ENCODE data around the gene EIPR1.

Gene EIPR1

DNA sequence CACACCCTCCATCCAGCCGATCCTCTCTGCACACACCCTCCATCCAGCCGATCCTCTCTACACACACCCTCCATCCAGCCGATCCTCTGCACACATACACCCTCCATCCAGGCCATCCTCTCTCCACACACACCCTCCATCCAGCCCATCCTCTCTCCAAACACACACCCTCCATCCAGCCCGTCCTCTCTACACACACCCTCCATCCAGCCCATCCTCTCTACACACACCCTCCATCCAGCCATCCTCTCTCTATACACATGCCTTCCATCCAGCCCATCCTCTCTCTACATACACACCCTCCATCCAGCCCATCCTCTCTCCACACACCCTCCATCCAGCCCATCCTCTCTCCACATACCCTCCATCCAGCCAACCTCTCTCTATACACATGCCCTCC is 83.1 kb downstream of the EIPR1 start:
- TF ChIP-seq, protein P1, sequence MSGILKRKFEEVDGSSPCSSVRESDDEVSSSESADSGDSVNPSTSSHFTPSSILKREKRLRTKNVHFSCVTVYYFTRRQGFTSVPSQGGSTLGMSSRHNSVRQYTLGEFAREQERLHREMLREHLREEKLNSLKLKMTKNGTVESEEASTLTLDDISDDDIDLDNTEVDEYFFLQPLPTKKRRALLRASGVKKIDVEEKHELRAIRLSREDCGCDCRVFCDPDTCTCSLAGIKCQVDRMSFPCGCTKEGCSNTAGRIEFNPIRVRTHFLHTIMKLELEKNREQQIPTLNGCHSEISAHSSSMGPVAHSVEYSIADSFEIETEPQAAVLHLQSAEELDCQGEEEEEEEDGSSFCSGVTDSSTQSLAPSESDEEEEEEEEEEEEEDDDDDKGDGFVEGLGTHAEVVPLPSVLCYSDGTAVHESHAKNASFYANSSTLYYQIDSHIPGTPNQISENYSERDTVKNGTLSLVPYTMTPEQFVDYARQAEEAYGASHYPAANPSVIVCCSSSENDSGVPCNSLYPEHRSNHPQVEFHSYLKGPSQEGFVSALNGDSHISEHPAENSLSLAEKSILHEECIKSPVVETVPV (CRISPR knock-in tag; IDR thresholded peaks at IDR 0.05): no peak
- no peak for TF ChIP-seq ARNTL (CRISPR knock-in tag; IDR thresholded peaks at IDR 0.05; ENCODE audit: borderline replicate concordance, low read depth)
- TF ChIP-seq OSR1 (CRISPR knock-in tag; IDR thresholded peaks at IDR 0.05): no peak
- no peak for TF ChIP-seq BACH2 (CRISPR knock-in tag; IDR thresholded peaks at IDR 0.05; ENCODE audit: borderline replicate concordance)
- TF ChIP-seq ESRRG (CRISPR knock-in tag; IDR thresholded peaks at IDR 0.05): no peak
- TF ChIP-seq, protein P2, sequence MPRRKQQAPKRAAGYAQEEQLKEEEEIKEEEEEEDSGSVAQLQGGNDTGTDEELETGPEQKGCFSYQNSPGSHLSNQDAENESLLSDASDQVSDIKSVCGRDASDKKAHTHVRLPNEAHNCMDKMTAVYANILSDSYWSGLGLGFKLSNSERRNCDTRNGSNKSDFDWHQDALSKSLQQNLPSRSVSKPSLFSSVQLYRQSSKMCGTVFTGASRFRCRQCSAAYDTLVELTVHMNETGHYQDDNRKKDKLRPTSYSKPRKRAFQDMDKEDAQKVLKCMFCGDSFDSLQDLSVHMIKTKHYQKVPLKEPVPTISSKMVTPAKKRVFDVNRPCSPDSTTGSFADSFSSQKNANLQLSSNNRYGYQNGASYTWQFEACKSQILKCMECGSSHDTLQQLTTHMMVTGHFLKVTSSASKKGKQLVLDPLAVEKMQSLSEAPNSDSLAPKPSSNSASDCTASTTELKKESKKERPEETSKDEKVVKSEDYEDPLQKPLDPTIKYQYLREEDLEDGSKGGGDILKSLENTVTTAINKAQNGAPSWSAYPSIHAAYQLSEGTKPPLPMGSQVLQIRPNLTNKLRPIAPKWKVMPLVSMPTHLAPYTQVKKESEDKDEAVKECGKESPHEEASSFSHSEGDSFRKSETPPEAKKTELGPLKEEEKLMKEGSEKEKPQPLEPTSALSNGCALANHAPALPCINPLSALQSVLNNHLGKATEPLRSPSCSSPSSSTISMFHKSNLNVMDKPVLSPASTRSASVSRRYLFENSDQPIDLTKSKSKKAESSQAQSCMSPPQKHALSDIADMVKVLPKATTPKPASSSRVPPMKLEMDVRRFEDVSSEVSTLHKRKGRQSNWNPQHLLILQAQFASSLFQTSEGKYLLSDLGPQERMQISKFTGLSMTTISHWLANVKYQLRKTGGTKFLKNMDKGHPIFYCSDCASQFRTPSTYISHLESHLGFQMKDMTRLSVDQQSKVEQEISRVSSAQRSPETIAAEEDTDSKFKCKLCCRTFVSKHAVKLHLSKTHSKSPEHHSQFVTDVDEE (CRISPR knock-in tag; IDR thresholded peaks at IDR 0.05): no peak
- no peak for TF ChIP-seq CSDC2 (CRISPR knock-in tag; IDR thresholded peaks at IDR 0.05)
- TF ChIP-seq PPARA (CRISPR knock-in tag; IDR thresholded peaks at IDR 0.05; ENCODE audit: borderline replicate concordance): no peak
- no peak for TF ChIP-seq ISL1 (CRISPR knock-in tag; IDR thresholded peaks at IDR 0.05)
- TF ChIP-seq TCF4 (CRISPR knock-in tag; IDR thresholded peaks at IDR 0.05; ENCODE audit: borderline replicate concordance): no peak
- TF ChIP-seq ZC3H10 (CRISPR knock-in tag; IDR thresholded peaks at IDR 0.05): no peak
- TF ChIP-seq RARB (CRISPR knock-in tag; IDR thresholded peaks at IDR 0.05): no peak
- ATAC-seq: no peak; the same call in 2 of the 3 replicates

DNA sequence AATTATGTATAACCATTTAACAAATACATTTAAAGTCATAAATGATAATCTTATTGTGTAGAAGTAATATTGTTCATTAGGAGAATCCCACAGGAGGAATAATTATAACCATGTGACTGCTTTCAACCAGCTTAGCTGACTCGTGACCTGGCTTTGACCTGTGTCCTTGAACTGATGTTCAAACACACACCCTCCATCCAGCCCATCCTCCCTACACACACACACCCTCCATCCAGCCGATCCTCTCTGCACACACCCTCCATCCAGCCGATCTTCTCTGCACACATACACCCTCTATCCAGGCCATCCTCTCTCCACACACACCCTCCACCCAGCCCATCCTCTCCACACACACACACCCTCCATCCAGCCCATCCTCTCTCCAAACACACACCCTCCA is 83.5 kb downstream of the EIPR1 start:
- ATAC-seq: peak; percentile 26; the same call in 2 of the 3 replicates
- TF ChIP-seq PPARA (CRISPR knock-in tag; IDR thresholded peaks at IDR 0.05; ENCODE audit: borderline replicate concordance) (no peak), ZFP30 (CRISPR knock-in tag; IDR thresholded peaks at IDR 0.05) (no peak), ISL1 (CRISPR knock-in tag; IDR thresholded peaks at IDR 0.05) (no peak), SNAI2 (CRISPR knock-in tag; IDR thresholded peaks at IDR 0.05) (no peak), BACH2 (CRISPR knock-in tag; IDR thresholded peaks at IDR 0.05; ENCODE audit: borderline replicate concordance) (no peak), TOX (CRISPR knock-in tag; IDR thresholded peaks at IDR 0.05; ENCODE audit: borderline replicate concordance) (no peak), ESRRG (CRISPR knock-in tag; IDR thresholded peaks at IDR 0.05) (no peak), ZNF70 (CRISPR knock-in tag; IDR thresholded peaks at IDR 0.05) (no peak), TCF4 (CRISPR knock-in tag; IDR thresholded peaks at IDR 0.05; ENCODE audit: borderline replicate concordance) (no peak; the same call in 1 of the 2 replicates), GLIS3 (CRISPR knock-in tag; IDR thresholded peaks at IDR 0.05) (no peak)
- TF ChIP-seq, protein P3, sequence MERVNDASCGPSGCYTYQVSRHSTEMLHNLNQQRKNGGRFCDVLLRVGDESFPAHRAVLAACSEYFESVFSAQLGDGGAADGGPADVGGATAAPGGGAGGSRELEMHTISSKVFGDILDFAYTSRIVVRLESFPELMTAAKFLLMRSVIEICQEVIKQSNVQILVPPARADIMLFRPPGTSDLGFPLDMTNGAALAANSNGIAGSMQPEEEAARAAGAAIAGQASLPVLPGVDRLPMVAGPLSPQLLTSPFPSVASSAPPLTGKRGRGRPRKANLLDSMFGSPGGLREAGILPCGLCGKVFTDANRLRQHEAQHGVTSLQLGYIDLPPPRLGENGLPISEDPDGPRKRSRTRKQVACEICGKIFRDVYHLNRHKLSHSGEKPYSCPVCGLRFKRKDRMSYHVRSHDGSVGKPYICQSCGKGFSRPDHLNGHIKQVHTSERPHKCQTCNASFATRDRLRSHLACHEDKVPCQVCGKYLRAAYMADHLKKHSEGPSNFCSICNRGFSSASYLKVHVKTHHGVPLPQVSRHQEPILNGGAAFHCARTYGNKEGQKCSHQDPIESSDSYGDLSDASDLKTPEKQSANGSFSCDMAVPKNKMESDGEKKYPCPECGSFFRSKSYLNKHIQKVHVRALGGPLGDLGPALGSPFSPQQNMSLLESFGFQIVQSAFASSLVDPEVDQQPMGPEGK (CRISPR knock-in tag; IDR thresholded peaks at IDR 0.05; ENCODE audit: borderline replicate concordance): no peak

DNA sequence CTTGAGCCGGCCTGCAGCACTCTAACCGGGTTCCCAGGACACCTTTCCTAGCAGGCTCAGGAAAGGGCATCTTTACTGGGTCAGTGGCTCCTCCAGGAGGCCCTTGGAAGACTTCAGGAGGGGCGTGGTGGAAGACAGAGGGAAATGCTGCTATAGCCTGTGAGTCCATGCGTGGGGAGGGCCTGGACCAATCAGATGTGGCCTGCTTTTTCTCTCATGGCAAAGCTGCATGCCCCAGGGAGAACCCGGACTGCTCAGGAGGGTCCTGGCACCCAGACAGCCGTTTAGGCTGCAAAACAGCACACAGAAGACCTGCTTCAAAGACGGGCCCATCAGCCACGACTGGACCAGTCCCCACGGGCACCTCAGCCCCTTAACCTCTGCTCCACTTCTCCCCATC is 84.4 kb downstream of the EIPR1 start:
- TF ChIP-seq ZFP3 (CRISPR knock-in tag; IDR thresholded peaks at IDR 0.05): no peak
- TF ChIP-seq, protein P2 (CRISPR knock-in tag; IDR thresholded peaks at IDR 0.05): 0 out of 2 replicates have a peak, but pooled peaks have one; percentile 8
- no peak; the same call in 2 of the 3 replicates for ATAC-seq

DNA sequence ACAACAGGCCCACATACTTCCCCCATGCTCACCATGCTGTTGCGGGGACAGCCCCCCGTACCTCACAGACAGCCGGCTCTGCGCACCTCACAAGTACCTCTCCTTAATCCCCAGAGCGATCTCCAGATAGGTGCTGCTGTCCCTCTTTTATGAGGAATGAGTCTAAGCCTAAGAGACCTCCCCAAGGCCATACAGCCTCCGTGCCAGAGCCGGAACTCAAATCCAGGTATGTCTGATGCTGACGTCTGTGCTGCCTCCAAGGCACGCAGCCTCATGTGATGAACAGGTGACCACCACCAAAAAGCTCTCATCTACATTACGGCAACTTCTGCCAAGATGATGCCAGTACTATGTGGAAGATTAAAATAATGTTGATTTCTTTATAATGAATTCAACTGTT is 85.2 kb downstream of the EIPR1 start:
- ATAC-seq: no peak
- no peak for TF ChIP-seq ZNF565 (CRISPR knock-in tag; conservative IDR thresholded peaks at IDR 0.05; ENCODE audit: low read depth)
- TF ChIP-seq ZFP30 (CRISPR knock-in tag; IDR thresholded peaks at IDR 0.05): no peak
- TF ChIP-seq ISL1 (CRISPR knock-in tag; IDR thresholded peaks at IDR 0.05): no peak
- no peak for TF ChIP-seq ZFP3 (CRISPR knock-in tag; IDR thresholded peaks at IDR 0.05)
- no peak for TF ChIP-seq GLIS3 (CRISPR knock-in tag; IDR thresholded peaks at IDR 0.05)
- no peak for TF ChIP-seq SNAI2 (CRISPR knock-in tag; IDR thresholded peaks at IDR 0.05)
- TF ChIP-seq OSR1 (CRISPR knock-in tag; IDR thresholded peaks at IDR 0.05): no peak
- TF ChIP-seq TCF4 (CRISPR knock-in tag; IDR thresholded peaks at IDR 0.05; ENCODE audit: borderline replicate concordance): no peak
- TF ChIP-seq BACH2 (CRISPR knock-in tag; IDR thresholded peaks at IDR 0.05; ENCODE audit: borderline replicate concordance): no peak
- TF ChIP-seq, protein P4, sequence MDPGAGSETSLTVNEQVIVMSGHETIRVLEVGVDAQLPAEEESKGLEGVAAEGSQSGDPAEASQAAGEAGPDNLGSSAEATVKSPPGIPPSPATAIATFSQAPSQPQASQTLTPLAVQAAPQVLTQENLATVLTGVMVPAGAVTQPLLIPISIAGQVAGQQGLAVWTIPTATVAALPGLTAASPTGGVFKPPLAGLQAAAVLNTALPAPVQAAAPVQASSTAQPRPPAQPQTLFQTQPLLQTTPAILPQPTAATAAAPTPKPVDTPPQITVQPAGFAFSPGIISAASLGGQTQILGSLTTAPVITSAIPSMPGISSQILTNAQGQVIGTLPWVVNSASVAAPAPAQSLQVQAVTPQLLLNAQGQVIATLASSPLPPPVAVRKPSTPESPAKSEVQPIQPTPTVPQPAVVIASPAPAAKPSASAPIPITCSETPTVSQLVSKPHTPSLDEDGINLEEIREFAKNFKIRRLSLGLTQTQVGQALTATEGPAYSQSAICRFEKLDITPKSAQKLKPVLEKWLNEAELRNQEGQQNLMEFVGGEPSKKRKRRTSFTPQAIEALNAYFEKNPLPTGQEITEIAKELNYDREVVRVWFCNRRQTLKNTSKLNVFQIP (CRISPR knock-in tag; IDR thresholded peaks at IDR 0.05; ENCODE audit: borderline replicate concordance, low read depth): no peak
- TF ChIP-seq ZNF8 (CRISPR knock-in tag; IDR thresholded peaks at IDR 0.05): no peak
- TF ChIP-seq ESRRG (CRISPR knock-in tag; IDR thresholded peaks at IDR 0.05): no peak
- no peak for TF ChIP-seq TOX (CRISPR knock-in tag; IDR thresholded peaks at IDR 0.05; ENCODE audit: borderline replicate concordance)
- no peak for TF ChIP-seq CSDC2 (CRISPR knock-in tag; IDR thresholded peaks at IDR 0.05)
